HCT116 (cell line): Measurements from ENCODE around the gene WDR72. TPM values are rescaled to one million over a fixed set of nuclear protein-coding genes. Genes with fewer than 3 reads are reported as not detected.

ENCODE experiments used
- ATAC-seq: fragments of 200-7000 bp; cut with Tn5 transposase; 2 replicates; pipeline ENCODE4 v1.9.1; 2020; ENCODE audit warnings: mild to moderate bottlenecking, moderate library complexity
- BruUV-seq: library from RNA; stranded (reverse); fragments of 400-500 nt; replicated peaks from 2 replicates; lab custom pipeline; 2021; lab: Mats Ljungman, UMichigan
- CTCF ChIA-PET: fragments of 300-600 bp; sonication (Branson Sonifier 250); formaldehyde crosslinking; loops from one replicate; lab custom pipeline; 2021; ENCODE audit warnings: antibody characterized with exemption; lab: Charles Lee
- POLR2A ChIA-PET: fragments of 300-600, 350-600 bp; sonication (Branson Sonifier 250); formaldehyde crosslinking; loops from one replicate; lab custom pipeline; 2021; ENCODE audit warnings: antibody characterized with exemption; lab: Charles Lee
- RAD21 ChIA-PET, 2 experiments: fragments of 300-600 bp; sonication (Branson Sonifier 250); formaldehyde crosslinking; loops; one replicate each; lab custom pipeline; 2023; ENCODE audit warnings: low total read pairs in 2 of 2; ENCODE audit not compliant: uncharacterized antibody in 2 of 2, unreplicated experiment in 2 of 2, low non-redundant PET in 1 of 2; lab: Charles Lee
- DNase-seq: peaks from one replicate; pipeline ENCODE4 v3.0.0-alpha.2; 2010; ENCODE audit warnings: low read depth, low spot score
- H2AFZ ChIP-seq: fragments of 200-600 bp; shearing (Covaris generic), sonication (generic); 2 replicates; pipeline ENCODE4 v1.6.1; 2017; ENCODE audit warnings: low read depth, mixed run types, mixed read lengths, antibody characterized with exemption, low read length; ENCODE audit not compliant: poor library complexity, severe bottlenecking
- H3K27ac ChIP-seq: 2 replicates; pipeline ENCODE4 v1.5.1; 2012; ENCODE audit warnings: low read depth, low read length
- H3K27me3 ChIP-seq: fragments of 200-600 bp; sonication (generic); 2 replicates; pipeline ENCODE4 v1.6.1; 2016; ENCODE audit warnings: mixed run types, low read length, mixed read lengths; ENCODE audit not compliant: insufficient read depth
- H3K36me3 ChIP-seq, 2 experiments: fragments of 200-500 bp in 1 of 2; fragments of 200-600 bp in 1 of 2; sonication (Bioruptor generic) in 1 of 2; sonication (generic) in 1 of 2; 2 replicates each; pipeline versions ENCODE4 v1.5.1 to v1.6.1; 2014 to 2016; ENCODE audit warnings: low read length in 2 of 2, inconsistent platforms in 1 of 2, mixed read lengths in 1 of 2, mixed run types in 1 of 2; ENCODE audit not compliant: insufficient read depth in 2 of 2, control insufficient read depth in 1 of 2
- H3K4me1 ChIP-seq, 2 experiments: fragments of 200-600 bp in 1 of 2; sonication (generic) in 1 of 2; 2 replicates each; pipeline versions ENCODE4 v1.5.1 to v1.6.1; 2012 to 2017; ENCODE audit warnings: low read length in 2 of 2, inconsistent platforms in 1 of 2, mild to moderate bottlenecking in 1 of 2, mixed read lengths in 1 of 2, mixed run types in 1 of 2, moderate library complexity in 1 of 2; ENCODE audit not compliant: insufficient read depth in 2 of 2, control insufficient read depth in 1 of 2
- H3K4me2 ChIP-seq: fragments of 200-600 bp; sonication (generic); 2 replicates; pipeline ENCODE4 v1.6.1; 2017; ENCODE audit warnings: mixed run types, low read length, mixed read lengths
- H3K4me3 ChIP-seq, 2 experiments: fragments of 200-600 bp in 1 of 2; sonication (generic) in 1 of 2; replicated peaks in 1 of 2; 2 replicates each; pipeline ENCODE4 v1.5.1; 2011 to 2016; ENCODE audit warnings: low read length in 2 of 2, control low read depth in 1 of 2, low read depth in 1 of 2, mild to moderate bottlenecking in 1 of 2, mixed read lengths in 1 of 2, mixed run types in 1 of 2
- H3K79me2 ChIP-seq: fragments of 200-600 bp; sonication (generic); 2 replicates; pipeline ENCODE4 v1.6.1; 2017; ENCODE audit warnings: mild to moderate bottlenecking, mixed run types, low read length, moderate library complexity, mixed read lengths; ENCODE audit not compliant: insufficient read depth
- H3K9ac ChIP-seq: fragments of 200-600 bp; sonication (generic); 2 replicates; pipeline ENCODE4 v1.6.1; 2016; ENCODE audit warnings: low read length, mixed read lengths
- H3K9me2 ChIP-seq: fragments of 200-600 bp; sonication (generic), shearing (Covaris generic); 2 replicates; pipeline ENCODE4 v1.6.1; 2017; ENCODE audit warnings: mixed run types, mild to moderate bottlenecking, moderate library complexity; ENCODE audit not compliant: insufficient read depth
- H3K9me3 ChIP-seq, 2 experiments: fragments of 200-500 bp in 1 of 2; fragments of 200-600 bp in 1 of 2; sonication (Bioruptor generic) in 1 of 2; sonication (generic) in 1 of 2; 2 replicates each; pipeline ENCODE4 v1.6.1; 2014 to 2017; ENCODE audit warnings: low read length in 2 of 2, mixed read lengths in 2 of 2, inconsistent platforms in 1 of 2, low read depth in 1 of 2, mild to moderate bottlenecking in 1 of 2, mixed run types in 1 of 2, moderate library complexity in 1 of 2; ENCODE audit not compliant: control insufficient read depth in 1 of 2, insufficient read depth in 1 of 2
- H4K20me1 ChIP-seq: fragments of 200-600 bp; sonication (generic), shearing (Covaris generic); 2 replicates; pipeline ENCODE4 v1.6.1; 2017; ENCODE audit warnings: mixed run types, mild to moderate bottlenecking, moderate library complexity; ENCODE audit not compliant: insufficient read depth
- ATF3 ChIP-seq: IDR thresholded peaks from 2 replicates; pipeline ENCODE4 v1.6.1; 2012
- CEBPB ChIP-seq: IDR thresholded peaks from 2 replicates; pipeline ENCODE4 v1.6.1; 2012; ENCODE audit warnings: low read depth
- EGR1 ChIP-seq: IDR thresholded peaks from 2 replicates; pipeline ENCODE4 v1.6.1; 2012; ENCODE audit warnings: low read depth
- ELF1 ChIP-seq: IDR thresholded peaks from 2 replicates; pipeline ENCODE4 v1.6.1; 2012; ENCODE audit warnings: low read depth, borderline replicate concordance
- EZH2 ChIP-seq: fragments of 200-600 bp; sonication (generic); IDR thresholded peaks from 2 replicates; pipeline ENCODE4 v1.6.1; 2017; ENCODE audit warnings: antibody characterized with exemption, mixed run types
- JUND ChIP-seq: IDR thresholded peaks from 2 replicates; pipeline ENCODE4 v1.6.1; 2012
- MAX ChIP-seq: IDR thresholded peaks from 2 replicates; pipeline ENCODE4 v1.6.1; 2012
- POLR2AphosphoS5 ChIP-seq: IDR thresholded peaks from 2 replicates; pipeline ENCODE4 v1.6.1; 2011; ENCODE audit warnings: mild to moderate bottlenecking, low read depth, low read length, moderate library complexity
- RAD21 ChIP-seq: IDR thresholded peaks from 2 replicates; pipeline ENCODE4 v1.6.1; 2012; ENCODE audit warnings: low read depth, mild to moderate bottlenecking
- TCF7L2 ChIP-seq: IDR thresholded peaks from 2 replicates; pipeline ENCODE4 v1.7.0; 2011; ENCODE audit warnings: borderline replicate concordance, inconsistent platforms; ENCODE audit not compliant: insufficient read depth, insufficient read length; ENCODE audit errors: extremely low read depth
- ZBTB33 ChIP-seq: IDR thresholded peaks from 2 replicates; pipeline ENCODE4 v1.6.1; 2011; ENCODE audit warnings: mild to moderate bottlenecking, low read length, moderate library complexity; ENCODE audit not compliant: insufficient replicate concordance; ENCODE audit errors: extremely low read depth
- ZNF274 ChIP-seq: fragments of 200-500 bp; sonication (Bioruptor generic); IDR thresholded peaks from 2 replicates; pipeline ENCODE4 v1.6.1; 2014; ENCODE audit warnings: mild to moderate bottlenecking, low read depth, low read length, inconsistent platforms
- intact Hi-C: fragments of 100-400 bp; cut with micrococcal nuclease; formaldehyde crosslinking; loops from 2 replicates; pipeline ENCODE4 v1.10.0; 2022
- total RNA-seq: library from RNA; stranded (reverse); gene quantifications from one replicate; pipeline ENCODE4 v1.2.1, GENCODE V29; 2021; ENCODE audit not compliant: unreplicated experiment
- TF ChIP-seq, protein P1 (sequence below), 3 experiments: fragments of 200-600 bp in 1 of 3; sonication (generic) in 1 of 3; IDR thresholded peaks in 2 of 3; conservative IDR thresholded peaks in 1 of 3; 2 replicates each; pipeline ENCODE4 v1.5.1; 2012 to 2017; ENCODE audit warnings: low read depth in 2 of 3, low read length in 2 of 3, antibody characterized with exemption in 1 of 3, borderline replicate concordance in 1 of 3, control low read depth in 1 of 3, mild to moderate bottlenecking in 1 of 3, mixed read lengths in 1 of 3, mixed run types in 1 of 3, moderate library complexity in 1 of 3; ENCODE audit not compliant: insufficient read depth in 1 of 3

The WDR72 gene
- total RNA-seq, 1 experiment from 2014 or later, result 5.8 TPM

- Histone ChIP-seq H3K4me1 (no peaks in the 10 kb centered on the region), H3K27me3 (no peaks in the 10 kb centered on the region), H3K4me2 (no peak overlapping the region), H3K36me3 (no peaks in the 10 kb centered on the region; a peak in 1 of 4 replicates), H3K27ac (no peak overlapping the region), H3K9me3 (no peaks in the 10 kb centered on the region; a peak in 1 of 4 replicates), H3K9ac (no peak overlapping the region), H3K4me3 (no peak overlapping the region), H4K20me1 (no peaks in the 10 kb centered on the region), H3K9me2 (no peaks in the 10 kb centered on the region), H2AFZ (no peak overlapping the region)
- no TSS peak for BruUV-seq
- ChIA-PET RAD21 (no interaction called here), CTCF (no interaction called here), POLR2A (no interaction called here)
- ATAC-seq, result no peak
- intact Hi-C loops, result no loop called here
- DNase-seq, result no peak
- TF ChIP-seq ZNF274 (no peak), MAX (no peak), ATF3 (no peak), EZH2 (no peak), RAD21 (no peak)
- TF ChIP-seq, protein P1, sequence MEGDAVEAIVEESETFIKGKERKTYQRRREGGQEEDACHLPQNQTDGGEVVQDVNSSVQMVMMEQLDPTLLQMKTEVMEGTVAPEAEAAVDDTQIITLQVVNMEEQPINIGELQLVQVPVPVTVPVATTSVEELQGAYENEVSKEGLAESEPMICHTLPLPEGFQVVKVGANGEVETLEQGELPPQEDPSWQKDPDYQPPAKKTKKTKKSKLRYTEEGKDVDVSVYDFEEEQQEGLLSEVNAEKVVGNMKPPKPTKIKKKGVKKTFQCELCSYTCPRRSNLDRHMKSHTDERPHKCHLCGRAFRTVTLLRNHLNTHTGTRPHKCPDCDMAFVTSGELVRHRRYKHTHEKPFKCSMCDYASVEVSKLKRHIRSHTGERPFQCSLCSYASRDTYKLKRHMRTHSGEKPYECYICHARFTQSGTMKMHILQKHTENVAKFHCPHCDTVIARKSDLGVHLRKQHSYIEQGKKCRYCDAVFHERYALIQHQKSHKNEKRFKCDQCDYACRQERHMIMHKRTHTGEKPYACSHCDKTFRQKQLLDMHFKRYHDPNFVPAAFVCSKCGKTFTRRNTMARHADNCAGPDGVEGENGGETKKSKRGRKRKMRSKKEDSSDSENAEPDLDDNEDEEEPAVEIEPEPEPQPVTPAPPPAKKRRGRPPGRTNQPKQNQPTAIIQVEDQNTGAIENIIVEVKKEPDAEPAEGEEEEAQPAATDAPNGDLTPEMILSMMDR (IDR thresholded peaks at IDR 0.05 in 2 of 3, conservative IDR thresholded peaks at IDR 0.05 in 1 of 3; ENCODE audit: borderline replicate concordance in 1 of 3, insufficient read depth in 1 of 3, low read depth in 2 of 3, low read length in 2 of 3), result no peak
- TF ChIP-seq, all 23 proteins: peak for 0
- H3K79me2 ChIP-seq, result no peaks in the 10 kb centered on the region
Observed at GRCh38 chr15:53520996-53521395, 238.5 kb downstream of the WDR72 start.

DNA sequence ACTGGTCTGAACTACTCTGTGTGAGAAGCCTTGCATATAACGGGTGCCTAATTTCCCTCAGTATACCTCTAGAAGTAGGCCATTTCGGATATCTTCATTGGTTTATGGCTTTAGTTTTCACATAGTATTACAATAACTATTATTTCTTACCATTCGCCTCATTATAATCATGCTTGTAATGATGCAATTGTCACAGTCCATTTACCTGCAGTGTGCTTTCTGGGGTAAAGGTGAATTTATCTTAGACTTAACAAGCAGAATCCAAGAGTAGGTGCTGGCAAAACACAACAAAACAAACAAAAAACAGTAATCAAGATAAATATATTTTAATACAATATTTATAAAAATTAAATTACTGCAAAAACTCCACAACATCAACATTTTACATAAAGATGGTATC lies 246.0 kb downstream of the WDR72 start:
- ATAC-seq, result no peak
- no TSS peak for BruUV-seq
- no peak for TF ChIP-seq ZBTB33
- TF ChIP-seq TCF7L2, result no peak
- no peak for TF ChIP-seq POLR2AphosphoS5
- TF ChIP-seq, protein P1 (IDR thresholded peaks at IDR 0.05 in 2 of 3, conservative IDR thresholded peaks at IDR 0.05 in 1 of 3; ENCODE audit: borderline replicate concordance in 1 of 3, insufficient read depth in 1 of 3, low read depth in 2 of 3, low read length in 2 of 3), result no peak
- no peak for TF ChIP-seq CEBPB
- no peak for TF ChIP-seq JUND
- TF ChIP-seq EGR1, result no peak
- TF ChIP-seq ELF1, result no peak

More for the DNA sequence above, 246.0 kb downstream of the WDR72 start:
- no peaks in the 10 kb centered on the region for H3K36me3 ChIP-seq
- ChIA-PET CTCF (no interaction called here), RAD21 (no interaction called here), POLR2A (no interaction called here)
- H3K9ac ChIP-seq, result no peak overlapping the region
- no peaks in the 10 kb centered on the region for H3K79me2 ChIP-seq
- no peak overlapping the region for H2AFZ ChIP-seq
- no peak for DNase-seq
- no peak overlapping the region for H3K4me2 ChIP-seq
- no peaks in the 10 kb centered on the region for H3K4me1 ChIP-seq
- intact Hi-C loops, result no loop called here
- H3K9me2 ChIP-seq, result no peaks in the 10 kb centered on the region
- no peaks in the 10 kb centered on the region for H3K27me3 ChIP-seq
- H3K4me3 ChIP-seq, result no peak overlapping the region
- H4K20me1 ChIP-seq, result no peaks in the 10 kb centered on the region
- H3K27ac ChIP-seq, result no peak overlapping the region
- H3K9me3 ChIP-seq, result 0 out of 4 replicates have a peak, but pooled peaks cover 0 to 2% of the 10 kb centered on the region in 2 experiments
